ENCODE measurements around the gene OR2A12. TPM values are rescaled to one million over a fixed set of nuclear protein-coding genes. Genes with fewer than 3 reads are reported as not detected.

OR2A12 gene
- polyA plus RNA-seq, 1 donor (not counting 4 experiments of a cell fraction or from before 2014, with no cell fraction given), result not detected

DNA sequence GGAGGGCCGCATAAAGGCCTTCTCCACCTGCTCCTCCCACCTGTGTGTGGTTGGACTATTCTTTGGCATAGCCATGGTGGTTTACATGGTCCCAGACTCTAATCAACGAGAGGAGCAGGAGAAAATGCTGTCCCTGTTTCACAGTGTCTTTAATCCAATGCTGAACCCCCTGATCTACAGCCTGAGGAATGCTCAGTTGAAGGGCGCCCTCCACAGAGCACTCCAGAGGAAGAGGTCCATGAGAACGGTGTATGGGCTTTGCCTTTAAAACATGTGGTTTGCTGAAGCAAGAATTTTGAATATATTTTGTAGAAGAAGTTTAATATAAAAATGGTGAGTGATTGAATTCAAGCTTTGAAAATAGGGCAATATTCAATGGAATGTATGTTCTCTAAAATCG is 24.2 kb downstream of the OR2A12 start:
- no peak overlapping the region for H3K27ac ChIP-seq (ENCODE audit: control insufficient read depth, insufficient read depth, low read length)
- H3K36me3 ChIP-seq (ENCODE audit: control insufficient read depth in 2 of 2, extremely low read depth in 1 of 2, insufficient read depth in 2 of 2, low read length in 2 of 2), result no peaks in the 10 kb centered on the region
- H3K9me3 ChIP-seq (ENCODE audit: control insufficient read depth, low read depth, low read length), result no peaks in the 10 kb centered on the region
- H3K9me1 ChIP-seq (ENCODE audit: control insufficient read depth, extremely low read depth, insufficient read depth, low read length), result no peaks in the 10 kb centered on the region
- H3K79me2 ChIP-seq (ENCODE audit: control insufficient read depth, insufficient read depth, low read length), result no peaks in the 10 kb centered on the region
- H3K4me2 ChIP-seq (ENCODE audit: control insufficient read depth, extremely low read depth, insufficient read depth, low read depth, low read length), result no peak overlapping the region
- no peak overlapping the region for H3K9ac ChIP-seq (ENCODE audit: control insufficient read depth, extremely low read depth, insufficient read depth, low read length)
- H3K4me1 ChIP-seq (ENCODE audit: control insufficient read depth, extremely low read depth, insufficient read depth, low read length), result no peaks in the 10 kb centered on the region
- DNase-seq (ENCODE audit: low read depth, low spot score) (no peak), FAIRE-seq (no peak)
- no peaks in the 10 kb centered on the region for H3K27me3 ChIP-seq (ENCODE audit: control insufficient read depth, extremely low read depth, insufficient read depth, low read length)
- dilution Hi-C loops (cut with MboI; ENCODE audit: extremely low pct_ligation_motif_present, low sequenced_read_pairs), result no loop called here
- no peak overlapping the region for H2AFZ ChIP-seq (ENCODE audit: control insufficient read depth, low read length)
- TF ChIP-seq, protein P1, sequence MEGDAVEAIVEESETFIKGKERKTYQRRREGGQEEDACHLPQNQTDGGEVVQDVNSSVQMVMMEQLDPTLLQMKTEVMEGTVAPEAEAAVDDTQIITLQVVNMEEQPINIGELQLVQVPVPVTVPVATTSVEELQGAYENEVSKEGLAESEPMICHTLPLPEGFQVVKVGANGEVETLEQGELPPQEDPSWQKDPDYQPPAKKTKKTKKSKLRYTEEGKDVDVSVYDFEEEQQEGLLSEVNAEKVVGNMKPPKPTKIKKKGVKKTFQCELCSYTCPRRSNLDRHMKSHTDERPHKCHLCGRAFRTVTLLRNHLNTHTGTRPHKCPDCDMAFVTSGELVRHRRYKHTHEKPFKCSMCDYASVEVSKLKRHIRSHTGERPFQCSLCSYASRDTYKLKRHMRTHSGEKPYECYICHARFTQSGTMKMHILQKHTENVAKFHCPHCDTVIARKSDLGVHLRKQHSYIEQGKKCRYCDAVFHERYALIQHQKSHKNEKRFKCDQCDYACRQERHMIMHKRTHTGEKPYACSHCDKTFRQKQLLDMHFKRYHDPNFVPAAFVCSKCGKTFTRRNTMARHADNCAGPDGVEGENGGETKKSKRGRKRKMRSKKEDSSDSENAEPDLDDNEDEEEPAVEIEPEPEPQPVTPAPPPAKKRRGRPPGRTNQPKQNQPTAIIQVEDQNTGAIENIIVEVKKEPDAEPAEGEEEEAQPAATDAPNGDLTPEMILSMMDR (optimal IDR thresholded peaks at IDR 0.05 in 1 of 3, IDR thresholded peaks at IDR 0.05 in 1 of 3, conservative IDR thresholded peaks at IDR 0.05 in 1 of 3; ENCODE audit: extremely low read depth in 1 of 3, insufficient read depth in 2 of 3, low read length in 3 of 3), result no peak
- TF ChIP-seq EZH2 (IDR thresholded peaks at IDR 0.05; ENCODE audit: low read length), result no peak
- H4K20me1 ChIP-seq (ENCODE audit: control insufficient read depth, extremely low read depth, insufficient read depth, low read length), result no peaks in the 10 kb centered on the region
- H3K4me3 ChIP-seq (ENCODE audit: control insufficient read depth in 2 of 3, extremely low read depth in 1 of 3, insufficient read depth in 2 of 3, low read depth in 1 of 3, low read length in 3 of 3), result no peak overlapping the region

DNA sequence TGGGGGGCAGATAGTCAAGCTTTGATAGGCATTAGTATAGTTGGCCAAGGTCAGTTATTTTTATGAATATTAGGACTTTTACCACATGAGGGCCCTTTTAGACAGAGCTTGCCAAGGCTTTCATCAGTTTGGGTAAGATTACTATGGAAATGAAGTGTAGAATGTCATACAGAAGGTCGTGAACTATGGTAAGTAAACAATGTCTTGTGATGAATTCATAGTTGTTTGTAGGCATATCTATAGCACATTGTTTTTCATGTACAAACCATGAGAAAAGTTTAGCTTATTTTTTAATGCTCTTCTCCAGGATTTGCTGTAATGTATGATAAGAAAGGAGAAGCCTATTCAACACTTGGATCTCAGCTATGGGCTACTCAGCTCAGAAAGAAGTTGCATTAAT is 27.6 kb downstream of the OR2A12 start:
- Histone ChIP-seq H2AFZ (ENCODE audit: control insufficient read depth, low read length) (no peak overlapping the region), H3K27me3 (ENCODE audit: control insufficient read depth, extremely low read depth, insufficient read depth, low read length) (no peaks in the 10 kb centered on the region), H3K9me1 (ENCODE audit: control insufficient read depth, extremely low read depth, insufficient read depth, low read length) (no peaks in the 10 kb centered on the region), H3K4me2 (ENCODE audit: control insufficient read depth, extremely low read depth, insufficient read depth, low read depth, low read length) (no peak overlapping the region), H3K36me3 (ENCODE audit: control insufficient read depth in 2 of 2, extremely low read depth in 1 of 2, insufficient read depth in 2 of 2, low read length in 2 of 2) (no peaks in the 10 kb centered on the region), H4K20me1 (ENCODE audit: control insufficient read depth, extremely low read depth, insufficient read depth, low read length) (no peaks in the 10 kb centered on the region), H3K4me1 (ENCODE audit: control insufficient read depth, extremely low read depth, insufficient read depth, low read length) (no peaks in the 10 kb centered on the region), H3K9ac (ENCODE audit: control insufficient read depth, extremely low read depth, insufficient read depth, low read length) (no peak overlapping the region), H3K9me3 (ENCODE audit: control insufficient read depth, low read depth, low read length) (no peaks in the 10 kb centered on the region), H3K79me2 (ENCODE audit: control insufficient read depth, insufficient read depth, low read length) (no peaks in the 10 kb centered on the region), H3K4me3 (ENCODE audit: control insufficient read depth in 2 of 3, extremely low read depth in 1 of 3, insufficient read depth in 2 of 3, low read depth in 1 of 3, low read length in 3 of 3) (no peak overlapping the region), H3K27ac (ENCODE audit: control insufficient read depth, insufficient read depth, low read length) (no peak overlapping the region)
- dilution Hi-C loops (cut with MboI; ENCODE audit: extremely low pct_ligation_motif_present, low sequenced_read_pairs), result no loop called here
- TF ChIP-seq, protein P1 (optimal IDR thresholded peaks at IDR 0.05 in 1 of 3, IDR thresholded peaks at IDR 0.05 in 1 of 3, conservative IDR thresholded peaks at IDR 0.05 in 1 of 3; ENCODE audit: extremely low read depth in 1 of 3, insufficient read depth in 2 of 3, low read length in 3 of 3), result no peak
- FAIRE-seq (no peak), DNase-seq (ENCODE audit: low read depth, low spot score) (no peak)

All from keratinocyte (primary cell).